Measurements from ENCODE around the gene BICDL2. TPM values are rescaled to one million over a fixed set of nuclear protein-coding genes. Genes with fewer than 3 reads are reported as not detected.

The BICDL2 gene
- total RNA-seq, 2 donors from 2014 or later, result 91.8 to 107 TPM

DNA sequence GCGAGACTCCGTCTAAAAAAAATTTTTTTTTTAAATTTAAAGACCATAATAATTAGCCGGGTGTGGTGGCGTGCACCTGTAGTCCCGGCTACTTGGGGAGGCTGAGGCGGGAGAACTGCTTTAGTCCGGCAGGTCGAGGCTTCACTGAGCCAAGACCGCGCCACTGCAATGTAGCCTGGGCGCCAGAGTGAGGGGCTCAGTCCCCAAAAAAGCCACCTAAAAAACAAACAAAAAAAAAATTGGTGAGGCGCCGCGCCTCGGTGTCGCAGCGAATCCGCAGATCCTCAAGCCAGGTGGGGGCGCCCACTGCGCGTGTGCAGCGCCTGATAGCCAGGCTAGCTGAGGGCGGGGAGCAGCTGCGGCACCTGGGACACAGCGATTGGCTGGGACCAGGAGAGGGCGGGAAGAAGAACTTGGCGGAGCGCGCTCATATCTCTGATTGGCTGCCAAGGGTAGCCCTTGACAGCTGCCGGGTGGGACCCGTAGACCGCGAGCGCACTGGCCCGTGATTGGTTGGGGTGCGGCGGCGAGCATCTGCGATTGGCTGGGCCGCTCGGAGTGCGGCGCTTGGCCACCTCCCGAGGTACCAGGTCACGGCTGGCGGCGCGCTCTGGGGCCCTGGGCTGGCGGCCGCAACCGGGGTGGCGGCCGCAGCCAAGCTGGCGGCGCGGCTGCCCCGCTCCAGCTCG is 33.0 kb downstream of the BICDL2 start:
- DNase-seq (peak; percentile 96 to 98), ATAC-seq (peak; percentile 72)
- intact Hi-C loops (cut with DNase I, micrococcal nuclease), result no loop called here

DNA sequence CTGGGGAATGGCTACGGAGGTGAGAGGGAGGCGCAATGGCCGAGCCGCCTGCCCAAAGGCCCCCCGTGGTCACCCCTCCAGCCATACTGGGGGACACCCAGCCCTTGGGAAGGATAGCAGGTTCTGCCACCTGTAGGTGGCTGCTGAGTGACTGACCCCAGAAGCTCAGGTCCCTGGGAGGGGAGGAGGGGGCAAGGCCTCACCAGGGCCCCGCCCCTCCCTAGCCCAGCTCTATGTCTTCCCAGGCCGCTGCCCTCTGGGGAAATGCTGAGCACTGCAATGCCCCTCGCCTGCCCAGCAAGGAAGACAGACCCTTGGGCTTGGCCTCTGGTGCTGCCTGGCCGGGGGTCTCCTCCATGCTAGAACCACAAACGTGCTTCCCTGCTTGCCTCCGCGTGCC is 35.4 kb downstream of the BICDL2 start:
- DNase-seq (no peak), ATAC-seq (no peak)
- intact Hi-C loops (cut with DNase I, micrococcal nuclease), result no loop called here

DNA sequence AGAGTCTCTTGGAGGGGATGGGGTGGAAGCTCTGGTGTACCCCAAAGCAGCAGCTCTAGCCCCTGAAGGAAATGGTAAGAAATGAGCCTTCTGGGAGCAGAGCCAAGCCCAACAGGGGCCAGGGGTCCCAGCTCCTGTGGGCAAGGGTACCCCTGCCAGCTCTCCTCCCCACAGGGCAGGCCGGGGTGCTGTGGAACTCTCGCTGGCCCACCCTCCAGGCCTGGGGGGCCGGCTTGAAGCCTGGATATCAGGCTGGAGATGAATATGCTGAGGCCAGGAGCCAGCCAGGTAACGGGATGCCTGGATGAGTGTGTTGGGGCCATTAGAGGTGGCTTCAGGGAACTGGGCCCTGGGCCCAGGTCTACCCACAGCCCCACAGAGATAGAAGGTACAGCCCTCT is 36.2 kb downstream of the BICDL2 start:
- intact Hi-C loops (cut with DNase I, micrococcal nuclease), result no loop called here
- ATAC-seq (no peak), DNase-seq (no peak)

DNA sequence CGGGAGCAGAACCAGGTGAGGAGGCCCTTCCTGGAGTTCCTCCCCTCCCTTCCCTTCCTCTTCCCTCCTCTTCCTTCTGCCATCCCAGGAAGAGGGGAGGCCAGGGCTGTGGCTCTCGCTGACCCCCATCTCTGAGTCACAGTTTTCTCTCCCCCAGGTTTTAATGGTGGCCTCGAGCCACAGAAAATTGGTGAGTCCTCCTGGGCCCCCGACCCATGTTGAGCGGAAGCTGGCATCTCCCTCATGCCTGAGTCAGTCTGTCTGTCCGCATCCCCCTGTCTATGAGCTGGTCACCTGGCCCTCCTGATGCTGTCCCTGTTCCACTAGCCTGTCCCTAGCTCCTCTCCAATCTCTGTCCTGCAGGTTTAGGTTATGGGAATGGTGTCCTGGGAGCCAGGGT is 36.8 kb downstream of the BICDL2 start:
- DNase-seq (no peak), ATAC-seq (no peak)
- intact Hi-C loops (cut with DNase I, micrococcal nuclease), result no loop called here

DNA sequence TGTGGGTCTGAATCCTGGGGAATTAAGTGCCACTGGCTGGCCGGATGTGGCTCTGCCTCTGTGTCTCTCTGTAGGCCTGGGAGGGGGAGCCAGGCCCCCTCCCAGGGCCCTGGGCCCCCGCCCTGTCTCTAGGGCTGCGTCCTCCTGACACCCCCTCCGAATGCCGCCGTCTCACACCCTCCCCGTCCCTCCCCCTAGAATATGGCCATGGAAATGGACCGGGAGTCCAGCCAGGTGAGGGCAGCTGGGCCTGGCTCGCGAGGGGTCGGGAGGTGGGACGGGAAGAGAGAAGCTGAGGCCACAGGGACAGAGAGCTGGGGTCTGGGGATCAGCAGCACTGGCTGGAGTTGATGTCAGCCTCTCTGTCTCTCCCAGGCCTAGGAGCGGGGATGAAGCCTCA is 40.4 kb downstream of the BICDL2 start:
- ATAC-seq (no peak), DNase-seq (no peak)
- intact Hi-C loops (cut with DNase I, micrococcal nuclease), result no loop called here

DNA sequence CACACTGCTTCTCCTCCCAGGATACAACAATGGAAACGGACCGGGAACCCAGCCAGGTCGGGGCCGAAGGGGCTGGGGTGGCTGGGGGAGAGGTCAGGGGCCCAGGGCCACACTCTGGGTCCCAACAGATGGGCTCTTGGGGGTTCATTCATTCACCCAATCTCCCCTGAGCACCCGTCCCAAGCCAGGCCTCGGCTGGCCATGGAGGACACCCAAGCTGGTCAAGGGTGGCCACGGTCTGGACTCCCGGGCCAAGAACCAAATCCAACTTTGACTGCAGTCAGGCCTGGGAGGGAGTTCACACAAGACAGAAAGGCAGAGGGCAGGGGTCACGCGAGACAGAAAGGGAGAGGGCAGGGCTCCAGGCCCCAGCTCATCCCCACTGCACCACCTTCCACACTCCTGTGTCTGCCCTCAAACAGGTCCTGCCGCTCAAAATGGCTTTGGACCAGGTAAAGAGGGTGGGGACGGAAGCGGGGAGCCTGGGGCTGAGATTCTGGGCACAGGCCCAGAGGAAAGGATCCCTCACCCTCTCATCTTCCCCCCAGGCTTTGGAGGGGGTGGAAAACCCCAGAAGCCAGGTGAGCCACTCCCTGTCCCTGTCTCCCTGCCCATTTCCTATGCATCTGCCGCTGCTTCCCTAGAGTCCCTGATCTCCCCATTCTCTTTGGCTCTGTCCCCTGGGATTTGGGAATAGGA is 44.2 kb downstream of the BICDL2 start:
- intact Hi-C loops (cut with DNase I, micrococcal nuclease), result no loop called here
- DNase-seq (no peak), ATAC-seq (no peak)

DNA sequence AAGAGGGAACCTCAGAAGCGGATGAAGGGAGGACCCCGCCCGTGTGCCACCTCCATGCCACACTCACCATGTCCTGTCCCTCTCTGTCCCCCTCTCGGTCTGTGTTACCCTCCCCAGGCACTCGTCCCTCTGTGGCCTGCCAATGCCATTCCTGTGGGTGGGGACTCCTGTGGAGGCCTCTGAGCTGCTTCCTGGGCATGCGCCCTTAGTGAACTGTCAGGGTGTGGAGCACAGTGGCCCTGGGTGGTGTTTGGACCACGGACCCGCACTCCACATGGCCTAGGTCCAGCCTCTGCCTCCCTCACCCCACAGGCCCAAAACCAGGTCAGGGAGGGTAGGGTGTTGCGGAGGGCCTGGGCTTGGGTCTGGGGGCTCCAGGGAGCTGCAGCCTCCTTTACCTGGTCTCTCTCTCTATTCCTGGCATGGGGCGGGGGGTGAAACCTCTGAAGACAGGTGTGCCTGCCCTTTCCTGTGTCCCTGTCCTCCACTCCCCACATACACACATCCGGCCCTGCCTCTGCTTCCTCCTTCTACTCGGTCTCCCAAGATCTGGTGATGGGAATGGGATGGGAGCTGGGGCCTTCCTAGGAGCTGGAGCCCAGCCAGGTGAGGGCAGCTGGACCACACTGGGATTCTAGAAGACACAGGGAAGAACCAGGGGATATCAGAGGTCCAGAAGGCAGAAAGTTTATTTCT is 45.0 kb downstream of the BICDL2 start:
- no peak for DNase-seq
- ATAC-seq, result peak; percentile 73
- intact Hi-C loops (cut with DNase I, micrococcal nuclease), result no loop called here

DNA sequence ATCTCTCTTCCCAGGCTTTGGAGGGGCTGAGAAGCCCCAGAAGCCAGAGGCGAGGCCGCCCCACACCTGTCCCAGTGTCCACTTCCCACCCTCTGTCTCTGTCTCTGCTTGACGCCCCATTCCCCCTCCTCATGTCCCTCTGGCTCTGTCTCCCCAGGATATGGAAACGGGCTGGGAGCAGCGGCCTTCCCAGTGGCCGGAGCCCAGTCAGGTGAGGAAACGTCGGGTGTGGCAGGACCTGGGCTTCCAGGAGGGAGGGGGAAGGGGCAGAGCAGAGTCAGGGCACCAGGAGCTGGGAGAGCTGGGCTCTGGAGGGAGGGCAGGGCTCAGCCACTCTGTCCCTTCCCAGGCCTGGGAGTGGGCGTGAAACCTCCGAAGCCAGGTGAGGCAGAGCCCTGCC is 45.9 kb downstream of the BICDL2 start:
- no peak for DNase-seq
- intact Hi-C loops (cut with DNase I, micrococcal nuclease), result no loop called here
- peak; percentile 77 for ATAC-seq

DNA sequence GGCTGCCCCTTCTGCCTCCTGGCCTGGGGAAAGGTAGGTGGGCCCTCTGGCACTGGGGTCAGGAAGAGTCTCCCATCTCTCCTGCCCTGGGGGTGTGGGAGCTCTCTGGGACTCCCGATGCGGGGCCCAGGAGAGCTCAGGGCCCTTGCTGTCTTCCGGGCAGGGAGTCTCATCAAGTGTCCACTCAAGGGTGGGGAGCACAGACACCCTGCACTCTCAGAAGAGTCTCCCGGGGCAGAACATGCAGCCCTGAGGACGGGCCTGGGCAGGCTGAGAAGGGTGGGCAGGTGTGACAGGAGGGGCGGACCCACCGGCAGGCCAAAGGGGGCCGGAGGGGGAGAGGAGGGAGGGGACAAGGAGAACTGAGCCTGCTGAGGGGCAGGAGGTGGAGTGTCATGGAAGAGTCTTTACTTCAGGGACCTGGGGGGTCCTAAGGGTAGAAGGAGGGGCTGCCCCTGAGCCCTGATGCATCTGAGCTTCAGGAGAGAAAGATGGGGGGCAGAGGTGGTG is 48.1 kb downstream of the BICDL2 start:
- no peak for DNase-seq
- intact Hi-C loops (cut with DNase I, micrococcal nuclease), result no loop called here
- ATAC-seq, result no peak

DNA sequence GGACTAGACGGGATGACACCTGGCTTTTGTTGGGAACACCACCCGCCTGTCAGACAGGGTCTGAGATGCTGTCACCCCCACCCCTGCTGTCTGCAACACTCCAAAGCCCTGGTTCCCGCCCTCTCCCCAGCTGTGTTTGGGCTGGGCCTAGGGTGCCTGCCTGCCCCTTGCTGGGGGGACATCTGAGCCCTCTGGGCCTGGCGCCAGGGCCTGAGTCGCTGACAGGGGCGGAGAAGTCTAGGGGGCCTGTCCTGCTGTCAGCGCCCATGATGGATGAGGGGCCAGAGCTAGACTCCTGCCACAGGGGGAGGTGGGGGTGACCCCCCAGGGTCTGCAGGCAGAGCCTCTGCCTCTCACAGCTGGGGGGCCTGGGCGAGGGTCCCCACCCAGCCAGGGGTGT is 48.9 kb downstream of the BICDL2 start:
- intact Hi-C loops (cut with DNase I, micrococcal nuclease), result no loop called here
- ATAC-seq (no peak), DNase-seq (no peak)

DNA sequence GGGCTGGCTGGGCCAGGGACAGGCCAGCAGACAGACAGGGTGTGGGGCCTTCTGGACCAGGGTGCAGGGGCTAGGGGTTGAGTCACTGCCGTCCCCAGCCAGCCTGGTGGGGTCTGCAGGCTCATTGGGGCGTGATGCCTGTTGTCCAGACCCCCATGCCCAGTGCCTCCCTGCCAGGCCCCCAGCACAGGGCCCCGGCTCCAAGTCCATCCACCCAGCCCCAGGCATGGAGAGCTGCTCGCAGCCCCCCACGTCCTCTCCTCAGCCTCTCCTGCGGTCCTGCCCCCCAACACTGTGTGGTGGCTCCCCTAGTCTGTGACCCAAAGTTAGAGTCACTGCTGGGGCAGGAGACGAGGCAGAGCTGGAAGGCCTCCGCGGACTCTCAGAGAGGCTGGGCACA is 49.5 kb downstream of the BICDL2 start:
- intact Hi-C loops (cut with DNase I, micrococcal nuclease), result no loop called here
- ATAC-seq, result no peak

DNA sequence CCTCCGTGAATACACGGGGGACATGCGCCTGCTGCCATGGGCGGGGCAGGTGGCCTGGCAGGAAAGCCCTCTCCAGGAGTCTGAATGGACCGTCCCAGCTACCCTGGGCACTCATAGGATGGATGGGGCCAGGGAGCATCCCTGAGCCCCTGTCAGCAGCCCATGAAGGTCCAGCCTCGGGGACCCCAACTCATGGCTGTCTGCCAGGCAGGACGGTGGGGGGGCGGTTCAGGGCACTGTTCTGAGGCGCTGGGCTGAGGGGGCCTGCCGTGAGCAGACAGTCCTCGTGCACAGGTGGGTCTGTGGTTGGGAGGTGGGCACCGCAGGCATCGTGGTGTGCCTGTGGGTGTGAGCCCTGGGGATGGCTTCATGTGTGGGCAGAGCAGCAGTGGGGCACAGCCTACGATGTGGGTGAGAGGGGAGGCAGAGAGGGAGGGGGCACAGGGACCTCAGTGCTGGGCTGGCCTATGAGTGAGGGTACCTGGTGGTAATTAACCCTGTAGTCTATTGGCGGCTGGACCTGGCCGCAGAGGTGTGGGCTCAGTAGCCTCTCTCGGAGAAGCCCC is 50.0 kb downstream of the BICDL2 start:
- no peak for ATAC-seq
- no peak for DNase-seq
- intact Hi-C loops (cut with DNase I, micrococcal nuclease), result no loop called here

More for the DNA sequence above, 49.5 kb downstream of the BICDL2 start:
- no peak for DNase-seq

DNA sequence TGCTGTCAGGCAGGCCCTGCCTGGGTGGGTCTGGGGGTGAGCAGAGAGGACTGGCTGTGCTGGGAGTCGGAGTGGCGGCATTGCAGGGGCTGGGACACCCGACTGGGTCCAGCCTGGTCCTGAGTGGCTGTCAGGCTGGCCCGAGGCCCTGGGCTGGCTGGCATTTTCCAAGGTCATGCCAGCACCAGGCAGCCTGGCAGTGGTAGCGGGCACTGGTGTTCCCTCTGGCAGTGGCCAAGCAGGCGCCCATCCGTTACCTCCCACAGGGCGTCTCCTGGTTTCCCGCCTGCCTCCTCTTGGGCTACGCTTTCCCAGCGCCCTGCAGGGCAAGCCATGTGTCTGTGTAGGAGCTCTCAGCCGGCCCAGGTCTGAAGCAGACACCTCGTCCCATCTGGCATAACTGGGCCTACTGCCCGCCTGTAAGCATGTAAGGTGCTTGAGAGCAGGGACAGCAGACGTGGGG is 50.8 kb downstream of the BICDL2 start:
- ATAC-seq (no peak), DNase-seq (no peak)
- intact Hi-C loops (cut with DNase I, micrococcal nuclease), result no loop called here

DNA sequence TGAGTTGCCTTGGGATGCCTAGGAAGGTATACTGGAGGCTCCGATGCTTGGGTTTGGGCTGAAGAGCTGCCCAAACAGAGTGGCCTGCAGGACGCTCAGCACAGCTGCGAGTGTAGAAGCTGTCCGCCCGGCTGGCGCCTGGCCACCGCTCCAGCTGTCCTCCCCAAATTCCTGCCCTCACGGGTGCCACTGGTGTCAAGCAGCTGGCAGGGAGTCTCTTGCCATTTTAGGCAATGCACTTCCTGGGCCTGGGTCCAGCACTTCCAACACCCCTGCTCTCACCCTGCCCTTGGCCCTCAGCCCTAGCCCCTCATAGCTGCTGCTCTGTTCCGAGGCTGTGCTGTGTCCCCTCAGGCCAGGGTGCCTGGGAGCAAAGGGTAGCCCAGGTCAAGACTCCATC is 51.3 kb downstream of the BICDL2 start:
- DNase-seq, result no peak
- intact Hi-C loops (cut with DNase I, micrococcal nuclease), result no loop called here

DNA sequence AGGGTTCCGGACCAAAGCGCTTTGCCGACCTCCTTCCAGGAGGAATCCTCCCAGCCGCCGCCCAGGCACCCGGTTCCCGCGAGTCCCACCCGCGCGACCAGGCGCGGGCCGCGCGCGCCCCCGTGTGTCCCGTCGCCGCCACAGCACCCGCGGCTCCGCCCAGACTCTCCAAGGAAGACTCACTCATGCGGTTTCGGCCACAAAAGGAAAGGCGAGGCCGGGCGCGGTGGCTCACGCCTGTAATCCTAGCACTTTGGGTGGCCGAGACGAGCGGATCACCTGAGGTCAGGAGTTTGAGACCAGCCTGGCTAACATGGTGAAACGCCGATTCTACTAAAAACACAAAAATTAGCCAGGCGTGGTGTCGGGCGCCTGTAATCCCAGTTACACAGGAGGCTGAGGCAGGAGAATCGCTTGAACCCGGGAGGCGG is 53.0 kb downstream of the BICDL2 start:
- peak; percentile 67 to 83 for DNase-seq
- ATAC-seq, result peak; percentile 67

More for the DNA sequence above, 51.3 kb downstream of the BICDL2 start:
- no peak for ATAC-seq

DNA sequence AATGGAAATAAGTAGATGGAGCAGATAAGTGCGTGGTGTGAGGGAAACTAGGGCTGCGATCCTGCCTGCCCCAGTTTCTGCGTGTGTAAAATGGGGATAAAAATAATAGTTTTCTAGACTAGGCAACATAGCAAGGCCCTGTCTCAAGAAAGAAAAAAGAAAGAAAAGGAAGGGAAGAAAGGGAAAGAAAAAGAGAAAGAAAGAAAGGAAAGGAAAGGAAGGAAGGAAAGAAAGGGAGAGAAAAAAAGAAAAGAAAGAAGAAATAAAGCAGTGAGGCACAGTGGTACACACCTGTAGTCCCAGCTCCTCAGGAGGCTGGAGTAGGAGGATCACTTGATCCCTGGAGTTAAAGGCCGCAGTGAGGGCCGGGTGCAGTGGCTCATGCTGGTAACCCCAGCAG is 54.3 kb downstream of the BICDL2 start:
- ATAC-seq (no peak), DNase-seq (no peak)
- intact Hi-C loops (cut with DNase I, micrococcal nuclease), result no loop called here

More for the DNA sequence above, 53.0 kb downstream of the BICDL2 start:
- intact Hi-C loops (cut with DNase I, micrococcal nuclease), result no loop called here

DNA sequence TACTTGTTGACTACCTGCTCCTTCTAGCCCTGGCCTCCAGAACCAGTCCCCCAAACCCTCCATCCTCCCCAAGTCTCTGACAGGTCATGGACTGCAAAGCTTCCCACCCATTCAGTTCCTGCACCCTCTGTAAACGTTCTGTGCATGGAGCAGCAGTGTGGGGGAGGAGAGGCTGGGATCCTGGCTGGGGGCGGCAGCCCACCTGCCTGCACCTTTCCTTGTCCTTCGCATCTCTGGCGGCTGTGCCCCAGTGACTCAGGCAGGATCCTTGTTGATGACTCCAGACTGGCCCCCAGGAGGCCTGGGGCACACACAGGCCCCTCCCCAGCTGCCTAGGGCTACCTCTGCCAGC is 54.9 kb downstream of the BICDL2 start:
- DNase-seq (no peak), ATAC-seq (no peak)
- intact Hi-C loops (cut with DNase I, micrococcal nuclease), result no loop called here

DNA sequence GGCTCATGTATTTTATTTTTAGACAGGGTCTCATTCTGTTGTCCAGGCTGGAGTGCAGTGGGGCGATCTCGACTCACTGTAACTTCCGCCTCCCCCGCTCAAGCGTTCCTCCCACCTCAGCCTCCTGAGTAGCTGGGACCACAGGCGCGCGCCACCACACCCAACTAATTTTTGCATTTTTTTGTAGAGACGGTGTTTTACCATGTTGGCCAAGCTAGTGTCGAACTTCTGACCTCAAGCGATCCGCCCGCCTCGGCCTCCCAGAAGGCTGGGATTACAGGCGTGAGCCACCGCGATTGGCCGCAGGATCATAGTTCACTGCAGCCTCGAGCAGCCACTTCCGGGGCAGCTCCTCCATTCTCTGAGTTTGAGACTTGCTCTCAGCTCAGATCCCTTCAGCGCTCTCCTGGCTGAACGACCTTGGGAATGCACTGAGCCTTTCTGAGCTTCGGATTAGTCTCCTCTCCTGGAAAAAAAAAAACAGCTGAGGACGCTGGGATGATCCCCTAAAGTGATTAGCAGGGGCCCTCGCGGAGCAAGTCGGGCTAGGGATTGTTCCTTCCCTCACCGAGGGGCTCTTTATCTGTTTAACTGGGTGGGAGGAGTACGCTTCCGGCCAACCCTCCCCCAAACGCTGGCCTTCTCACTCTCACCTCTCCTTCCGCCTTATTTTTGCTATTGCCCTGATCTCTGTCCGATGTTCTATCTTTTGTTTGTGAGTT is 55.4 kb downstream of the BICDL2 start:
- ATAC-seq (no peak), DNase-seq (no peak)
- intact Hi-C loops (cut with DNase I, micrococcal nuclease), result no loop called here

Measured in left colon (tissue), 2 donors.